Coronary artery (tissue), 2 donors: ENCODE data around the gene MED8.

Experiments used
- DNase-seq: peaks from one replicate; pipeline ENCODE4 v3.0.0-alpha.2; 2017; ENCODE audit warnings: low spot score
- H3K27ac ChIP-seq, 2 donors: fragments of 200-600 bp; sonication (generic); one replicate each; pipeline ENCODE4 v1.5.1; 2016 to 2019
- H3K4me3 ChIP-seq: fragments of 200-600 bp; sonication (generic); 2 replicates; pipeline ENCODE4 v1.5.1; 2016; ENCODE audit warnings: mild to moderate bottlenecking, moderate library complexity
- CTCF ChIP-seq: fragments of 200-600 bp; sonication (generic); IDR thresholded peaks from one replicate; pipeline ENCODE4 v1.5.1; 2019; ENCODE audit warnings: antibody characterized with exemption

The MED8 gene

GRCh38 chr1:43348809-43349593 lies 40.6 kb downstream of the MED8 start:
- TF ChIP-seq CTCF: no peak
- peak overlapping the region; percentile 76 to 86 for H3K27ac ChIP-seq
- peak overlapping the region; percentile 76 for H3K4me3 ChIP-seq
- peak; percentile 89 for DNase-seq

- DNase-seq: peak; percentile 79
- no peak for TF ChIP-seq CTCF
- Histone ChIP-seq H3K27ac (peak overlapping the region; percentile 76 to 86), H3K4me3 (peak overlapping the region; percentile 76)
Observed at GRCh38 chr1:43348343-43348808, 41.2 kb downstream of the MED8 start.

- H3K27ac ChIP-seq: no peak overlapping the region
- TF ChIP-seq CTCF: no peak
- DNase-seq: no peak
Observed at GRCh38 chr1:43346636-43347035, 43.0 kb downstream of the MED8 start.

GRCh38 chr1:43345120-43345519 lies 44.5 kb downstream of the MED8 start:
- no peak for TF ChIP-seq CTCF
- Histone ChIP-seq H3K27ac (peak overlapping the region; percentile 9 to 38), H3K4me3 (no peak overlapping the region)
- DNase-seq: no peak

More at GRCh38 chr1:43346636-43347035, 43.0 kb downstream of the MED8 start:
- no peak overlapping the region for H3K4me3 ChIP-seq

GRCh38 chr1:43344267-43344850 lies 45.2 kb downstream of the MED8 start:
- no peak for DNase-seq
- TF ChIP-seq CTCF: no peak
- peak overlapping the region; percentile 9 to 54 for H3K27ac ChIP-seq
- H3K4me3 ChIP-seq: no peak overlapping the region

- Histone ChIP-seq H3K27ac (no peak overlapping the region), H3K4me3 (no peak overlapping the region)
- no peak for DNase-seq
- TF ChIP-seq CTCF: no peak
Observed at GRCh38 chr1:43340559-43340958, 49.0 kb downstream of the MED8 start.
